UCSD-AML1 (cell line): ENCODE data around the gene IZUMO2.
"Not testable (repeated sequence)": the region's sequence is repeated elsewhere in the genome, so short reads cannot be mapped to it uniquely, and the experiment has no call there.

Experiments
- DNase-seq: peaks from one replicate; lab custom pipeline; 2025; ENCODE audit not compliant: unreplicated experiment; lab: John Stamatoyannopoulos, UW

IZUMO2 gene

DNA sequence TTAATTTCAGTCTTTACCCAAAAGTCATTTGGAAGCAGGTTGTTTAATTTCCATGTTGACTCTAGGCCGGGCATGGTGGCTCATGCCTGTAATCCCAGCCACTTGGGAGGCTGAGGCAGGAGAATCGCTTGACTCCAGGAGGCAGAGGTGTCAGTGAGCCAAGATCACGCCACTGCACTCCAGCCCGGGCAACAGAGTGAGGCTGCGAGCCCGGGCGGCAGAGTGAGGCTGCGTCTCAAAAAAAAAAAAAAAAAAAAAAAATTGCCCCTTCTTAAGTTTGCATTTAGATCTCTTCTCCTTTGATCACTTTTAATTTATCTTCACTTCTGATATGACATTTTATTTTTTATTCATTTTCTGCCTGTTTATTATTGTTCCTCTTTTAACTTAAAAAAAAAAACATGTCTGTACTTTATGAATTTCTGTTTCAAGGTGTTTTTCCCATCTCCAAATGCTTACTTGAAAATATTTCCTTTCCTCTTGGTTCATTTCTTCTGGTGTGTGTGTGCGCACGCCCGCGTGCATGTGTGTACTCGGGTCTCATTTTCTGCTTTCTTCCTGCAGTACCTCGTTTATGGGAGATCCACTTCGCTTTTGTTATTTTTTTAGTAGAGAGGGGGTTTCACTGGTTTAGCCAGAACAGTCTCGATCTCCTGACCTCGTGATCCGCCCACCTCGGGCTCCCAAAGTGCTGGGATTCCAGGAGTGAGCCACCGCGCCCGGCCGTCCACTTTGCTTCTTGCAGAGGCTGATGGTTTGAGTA is 26.3 kb downstream of the IZUMO2 start:
- not testable (repeated sequence) for DNase-seq

DNA sequence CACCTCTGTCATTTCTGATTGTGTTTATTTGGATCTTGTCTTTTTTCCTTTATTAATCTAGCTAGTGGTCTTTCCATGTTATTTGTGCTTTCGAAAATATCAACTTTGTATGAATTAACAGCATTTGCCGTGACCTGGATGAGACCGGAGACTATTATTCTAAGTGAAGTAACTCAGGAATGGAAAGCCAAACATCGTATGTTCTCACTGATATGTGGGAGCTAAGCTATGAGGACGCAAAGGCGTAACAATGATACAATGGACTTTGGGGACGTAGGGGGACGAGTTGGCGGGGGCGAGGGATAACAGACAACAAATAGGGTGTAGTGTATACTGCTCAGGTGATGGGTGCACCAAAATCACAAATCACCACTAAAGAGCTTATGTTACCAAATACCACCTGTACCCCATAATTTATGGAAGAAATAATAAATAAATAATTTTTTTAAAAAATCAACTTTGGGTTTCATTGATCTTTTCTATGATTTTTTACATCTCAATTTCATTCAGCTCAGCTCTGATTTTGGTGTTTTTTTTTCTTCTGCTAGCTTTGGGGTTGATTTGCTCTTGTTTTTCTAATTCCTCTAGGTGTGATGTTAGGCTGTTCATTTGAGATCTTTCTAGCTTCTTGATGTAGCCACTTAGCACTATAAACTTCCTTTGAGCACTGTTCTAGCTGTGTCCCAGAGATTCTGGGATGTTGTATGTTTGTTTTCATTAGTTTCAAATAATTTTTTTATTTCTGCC is 27.1 kb downstream of the IZUMO2 start:
- DNase-seq: not testable (repeated sequence)

DNA sequence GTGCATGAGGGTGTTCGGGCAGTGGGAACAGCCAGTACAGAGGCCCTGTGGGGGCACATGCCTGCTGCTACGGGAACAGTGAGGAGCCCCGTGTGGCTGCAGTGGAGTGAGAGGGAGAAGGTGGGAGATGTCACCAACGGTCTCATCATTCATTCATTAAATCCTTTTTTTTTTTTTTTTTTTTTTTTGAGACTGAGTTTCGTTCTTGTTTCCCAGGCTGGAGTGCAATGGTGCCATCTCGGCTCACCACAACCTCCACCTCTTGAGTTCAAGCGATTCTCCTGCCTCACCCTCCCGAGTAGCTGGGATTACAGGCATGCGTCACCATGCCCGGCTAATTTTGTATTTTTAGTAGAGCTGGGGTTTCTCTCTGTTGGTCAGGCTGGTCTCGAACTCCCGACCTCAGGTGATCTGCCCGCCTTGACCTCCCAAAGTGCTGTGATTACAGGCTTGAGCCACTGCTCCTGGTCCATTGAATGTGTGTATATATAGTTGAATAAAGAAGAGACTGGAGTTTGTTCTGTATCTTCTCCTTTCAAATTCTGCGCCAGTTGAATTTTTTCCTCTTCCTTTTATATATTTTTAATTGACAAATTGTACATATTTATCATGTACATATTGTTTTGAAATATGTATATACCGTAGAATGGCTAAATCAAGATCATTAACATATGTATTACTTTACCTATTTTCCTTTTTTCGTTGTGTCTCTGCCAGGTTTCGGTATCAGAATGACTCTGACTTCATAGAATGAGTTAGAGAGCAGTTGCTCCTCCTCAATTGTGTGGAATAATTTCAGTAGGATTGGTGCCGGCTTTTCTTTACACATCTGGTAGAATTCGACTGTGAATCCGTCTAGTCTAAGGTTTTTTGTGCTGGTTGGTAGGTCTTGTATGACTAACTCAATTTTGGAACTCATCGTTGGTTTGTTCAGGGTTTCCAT is 28.0 kb downstream of the IZUMO2 start:
- DNase-seq: not testable (repeated sequence)

DNA sequence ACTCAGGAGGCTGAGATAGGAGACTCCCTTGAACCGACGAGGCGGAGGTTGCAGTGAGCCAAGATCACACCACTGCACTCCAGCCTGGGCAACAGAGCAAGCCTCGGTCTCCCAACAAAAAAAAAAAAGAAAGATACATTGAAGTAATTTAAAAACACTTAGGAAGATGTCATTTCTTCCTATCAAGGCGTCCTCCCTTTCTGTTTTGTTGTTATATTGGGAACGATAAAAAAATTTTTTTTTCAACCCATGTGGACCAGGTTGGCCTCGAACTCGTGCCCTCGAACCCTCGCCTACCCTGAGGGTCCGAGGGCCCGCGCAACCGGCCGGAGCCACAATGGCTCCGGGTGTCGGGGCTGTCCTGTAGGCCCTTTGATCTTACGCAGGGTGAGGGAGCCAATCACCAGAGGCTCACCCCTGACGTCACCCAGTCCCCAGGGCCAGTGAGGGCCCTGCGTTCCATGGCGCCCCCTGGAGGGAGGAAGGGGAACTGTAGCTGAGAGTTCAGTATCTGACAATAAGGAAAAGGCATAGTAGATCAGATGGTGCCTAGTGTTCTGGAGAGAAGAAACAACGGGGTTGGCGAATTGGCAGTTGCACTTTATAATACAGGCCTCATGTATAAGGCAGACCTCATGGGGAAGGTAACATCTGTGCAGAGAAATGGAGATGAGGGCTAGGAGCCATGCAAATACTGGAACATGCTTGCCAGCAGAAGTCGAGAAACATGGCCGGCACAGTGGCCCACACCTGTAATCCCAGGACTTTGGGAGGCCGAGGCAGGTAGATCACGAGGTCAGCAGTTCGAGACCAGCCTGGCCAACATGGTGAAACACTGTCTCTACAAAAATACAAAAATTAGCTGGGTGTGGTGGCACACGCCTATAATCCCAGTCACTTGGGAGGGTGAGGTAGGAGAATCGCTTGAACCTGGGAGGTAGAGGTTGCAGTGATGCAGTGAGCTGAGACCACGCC is 29.3 kb downstream of the IZUMO2 start:
- DNase-seq: not testable (repeated sequence)

DNA sequence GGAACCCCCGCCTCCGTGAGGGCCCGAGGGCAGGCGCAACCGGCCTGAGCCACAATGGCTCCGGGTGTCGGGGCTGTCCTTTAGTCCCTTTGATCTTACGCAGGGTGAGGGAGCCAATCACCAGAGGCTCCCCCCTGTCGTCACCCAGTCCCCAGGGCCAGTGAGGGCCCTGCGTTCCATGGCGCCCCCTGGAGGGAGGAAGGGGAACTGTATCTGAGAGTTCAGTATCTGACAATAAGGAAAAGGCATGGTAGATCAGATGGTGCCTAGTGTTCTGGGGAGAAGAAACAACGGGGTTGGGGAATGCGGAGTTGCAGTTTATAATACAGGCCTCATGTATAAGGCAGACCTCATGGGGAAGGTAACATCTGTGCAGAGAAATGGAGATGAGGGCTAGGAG is 59.1 kb downstream of the IZUMO2 start:
- not testable (repeated sequence) for DNase-seq

DNA sequence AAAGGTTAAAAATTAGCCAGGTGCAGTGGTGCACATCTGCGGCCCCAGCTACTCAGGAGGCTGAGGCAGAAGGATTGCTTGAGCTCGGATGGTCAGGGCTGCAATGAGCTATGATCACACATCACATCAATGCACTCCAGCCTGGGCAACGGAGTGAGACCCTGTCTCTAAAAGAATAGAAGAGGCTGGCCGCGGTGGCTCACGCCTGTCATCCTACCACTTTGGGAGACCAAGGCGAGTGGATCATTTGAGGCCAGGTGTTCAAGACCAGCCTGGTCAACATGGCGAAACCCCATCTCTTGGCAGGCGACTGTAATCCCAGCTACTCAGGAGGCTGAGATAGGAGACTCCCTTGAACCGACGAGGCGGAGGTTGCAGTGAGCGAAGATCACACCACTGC is 59.7 kb downstream of the IZUMO2 start:
- not testable (repeated sequence) for DNase-seq
